AML-193 (cell line): ENCODE results near the gene SH3PXD2A.
"Not testable (repeated sequence)": the region's sequence is repeated elsewhere in the genome, so short reads cannot be mapped to it uniquely, and the experiment has no call there.

Experiments used
- DNase-seq, 2 experiments: peaks; one replicate each; lab custom pipeline; 2025; lab: John Stamatoyannopoulos, UW

The SH3PXD2A gene

DNA sequence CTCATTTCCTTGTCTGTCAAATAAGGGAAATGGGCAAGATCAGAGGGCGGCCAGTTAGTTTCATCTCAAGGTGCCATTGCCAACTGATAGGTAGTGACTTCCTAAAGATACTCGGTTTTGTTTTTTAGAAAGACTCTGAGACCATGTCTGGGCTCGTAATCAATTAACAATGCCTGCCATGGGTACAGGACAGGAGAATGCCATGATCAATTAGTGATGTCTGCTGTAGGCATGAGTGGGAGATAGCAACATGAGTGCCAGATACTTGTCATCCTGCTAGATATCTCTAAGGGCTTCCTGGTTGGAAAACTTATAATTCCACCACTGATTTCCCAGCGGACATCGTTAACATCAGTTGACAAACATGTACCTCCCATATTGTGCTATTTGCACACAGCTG, 64.8 kb downstream of the SH3PXD2A start:
- DNase-seq: no peak

DNA sequence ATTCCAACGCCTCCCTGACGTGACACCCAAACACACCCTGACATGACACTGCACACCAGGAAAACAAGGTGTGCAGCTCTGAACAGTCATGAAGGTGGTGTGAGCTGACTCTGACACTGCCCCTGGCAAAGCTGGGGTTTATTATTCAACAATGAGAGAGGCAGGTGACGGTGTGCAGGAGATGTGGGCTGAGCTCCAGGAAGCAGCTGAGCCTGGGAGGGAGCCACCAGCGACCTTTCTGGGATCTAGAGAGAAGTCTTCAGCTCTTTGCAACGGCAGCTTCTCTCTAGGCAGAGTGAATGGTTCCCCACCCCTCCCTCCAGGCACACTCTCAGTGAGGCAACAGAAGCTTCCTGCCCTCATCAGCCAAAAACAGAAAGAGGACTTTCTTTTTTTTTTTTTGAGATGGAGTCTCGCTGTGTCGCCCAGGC, 65.6 kb downstream of the SH3PXD2A start:
- peak; percentile 51 to 64 for DNase-seq

GRCh38 chr10:103789161-103789560, 66.2 kb downstream of the SH3PXD2A start:
- no peak for DNase-seq

DNA sequence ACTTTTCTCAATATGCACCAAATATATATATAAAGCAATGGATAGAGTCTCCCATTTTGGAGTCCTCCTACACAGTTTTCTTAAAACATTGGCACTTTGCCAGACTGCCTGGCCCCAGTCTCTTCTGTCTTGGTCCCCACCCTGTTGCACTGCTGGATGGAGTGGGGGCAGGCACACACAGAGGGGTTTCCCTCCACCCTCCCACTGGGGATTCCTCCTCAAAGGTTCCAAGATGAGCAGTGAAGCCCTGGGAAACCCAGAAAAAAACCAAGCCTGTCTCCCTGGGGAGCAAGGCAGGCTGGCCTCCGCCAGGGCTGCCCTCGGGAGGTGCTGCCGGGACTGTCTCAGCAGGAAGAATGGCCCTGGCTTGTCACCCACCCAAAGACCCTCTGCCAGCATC, 68.0 kb downstream of the SH3PXD2A start:
- DNase-seq: no peak

GRCh38 chr10:103786020-103786419, 69.4 kb downstream of the SH3PXD2A start:
- DNase-seq: no peak

DNA sequence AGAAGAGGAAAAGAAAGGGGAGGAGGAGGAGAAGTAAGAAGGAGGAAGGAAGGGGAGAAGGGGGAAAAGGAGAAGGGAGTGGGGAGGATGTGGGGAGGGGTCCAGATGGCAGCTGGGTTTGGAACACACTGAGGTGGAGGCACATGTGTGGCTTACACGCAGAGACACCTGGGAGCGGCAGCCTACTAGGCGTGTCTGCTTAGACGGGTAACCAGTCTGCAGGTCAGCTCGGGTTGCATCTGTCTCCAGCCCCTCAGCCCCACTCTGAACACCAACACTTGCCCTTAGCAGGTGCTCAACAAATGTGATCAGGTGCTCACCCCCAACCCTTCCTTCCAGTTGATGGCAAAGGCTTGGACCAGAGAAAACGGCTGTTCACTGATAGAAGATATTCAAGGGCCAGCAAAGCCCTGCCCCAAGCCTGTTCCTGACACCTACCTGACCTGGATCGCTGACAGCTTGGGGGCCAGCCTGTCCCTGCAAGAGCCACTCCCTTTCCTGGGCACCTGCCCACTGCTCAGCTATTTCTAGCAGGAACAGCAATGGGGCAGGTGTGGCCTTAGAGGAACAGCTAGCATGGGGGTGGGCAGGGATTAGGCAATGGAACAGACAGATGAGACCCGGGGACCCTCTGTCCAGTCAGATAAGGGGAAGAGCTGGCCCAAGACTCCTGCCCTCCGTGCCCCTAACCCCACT, 70.5 kb downstream of the SH3PXD2A start:
- no peak for DNase-seq

DNA sequence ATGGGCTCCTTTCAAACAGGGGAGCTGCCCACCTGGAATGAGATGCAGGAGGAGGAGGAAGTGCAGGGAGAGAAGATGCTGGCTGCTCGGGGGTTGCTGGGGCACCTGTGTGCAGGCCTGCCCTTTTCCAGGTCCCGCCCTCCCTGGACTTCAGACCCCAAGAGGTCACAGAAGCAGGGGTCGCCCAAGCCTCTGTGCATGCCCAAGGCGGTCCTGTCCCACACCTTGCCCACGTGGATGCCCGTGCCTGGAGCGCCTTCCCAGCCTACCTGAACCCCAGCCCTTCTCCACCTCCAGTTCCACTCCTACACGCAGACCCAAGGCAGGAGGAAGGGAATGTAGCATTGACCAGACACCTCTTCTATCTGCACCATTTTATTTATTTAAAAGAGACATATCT, 71.3 kb downstream of the SH3PXD2A start:
- DNase-seq: no peak

GRCh38 chr10:103783681-103784080, 71.7 kb downstream of the SH3PXD2A start:
- DNase-seq: no peak

- peak; percentile 5 to 43 for DNase-seq
Observed at GRCh38 chr10:103781329-103782061, 73.9 kb downstream of the SH3PXD2A start.

DNA sequence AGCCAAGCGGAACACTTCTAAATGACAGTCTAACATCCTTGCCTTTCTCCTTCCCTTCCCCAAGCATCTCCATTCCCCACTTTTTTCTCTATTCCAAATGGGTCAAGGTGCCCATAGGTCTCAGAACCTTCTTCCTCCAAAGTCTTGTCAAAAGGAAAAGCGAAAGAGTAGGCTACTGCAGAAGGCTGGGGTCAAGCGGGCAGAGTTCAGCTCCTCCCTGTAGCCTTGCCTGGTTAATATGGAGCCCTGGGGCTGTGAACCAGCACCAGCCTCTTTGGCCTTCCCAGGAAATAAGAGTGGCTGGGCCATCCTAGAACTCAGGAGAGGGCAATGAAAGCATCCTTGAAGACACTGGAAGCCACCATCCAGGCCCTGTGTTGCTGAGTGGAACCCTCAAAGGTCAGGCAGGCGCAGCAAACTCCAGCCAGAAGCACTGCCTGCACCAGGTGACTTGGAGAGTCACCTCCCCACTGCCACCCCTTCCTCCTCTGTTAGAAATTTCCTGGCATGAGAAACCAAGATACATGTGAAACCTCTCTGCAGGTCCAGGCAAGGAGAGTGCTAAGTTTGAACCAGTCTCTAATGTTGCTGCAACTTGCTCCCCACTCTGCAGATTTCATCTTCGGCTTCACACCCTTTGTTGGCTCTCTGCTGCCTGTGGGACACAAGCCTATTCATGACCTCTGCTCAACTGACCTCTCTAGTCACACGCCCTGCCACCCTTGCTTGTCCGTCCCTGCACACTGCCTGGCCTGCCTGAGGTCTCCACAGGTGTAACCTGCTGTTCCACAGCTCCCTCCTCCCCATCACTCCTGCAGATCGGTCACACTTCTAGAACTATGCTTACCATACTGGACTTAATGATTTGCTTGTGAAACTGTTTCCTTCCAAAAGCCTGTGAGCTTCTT, 74.9 kb downstream of the SH3PXD2A start:
- no peak for DNase-seq

GRCh38 chr10:103778358-103779139, 76.8 kb downstream of the SH3PXD2A start:
- no peak for DNase-seq

DNA sequence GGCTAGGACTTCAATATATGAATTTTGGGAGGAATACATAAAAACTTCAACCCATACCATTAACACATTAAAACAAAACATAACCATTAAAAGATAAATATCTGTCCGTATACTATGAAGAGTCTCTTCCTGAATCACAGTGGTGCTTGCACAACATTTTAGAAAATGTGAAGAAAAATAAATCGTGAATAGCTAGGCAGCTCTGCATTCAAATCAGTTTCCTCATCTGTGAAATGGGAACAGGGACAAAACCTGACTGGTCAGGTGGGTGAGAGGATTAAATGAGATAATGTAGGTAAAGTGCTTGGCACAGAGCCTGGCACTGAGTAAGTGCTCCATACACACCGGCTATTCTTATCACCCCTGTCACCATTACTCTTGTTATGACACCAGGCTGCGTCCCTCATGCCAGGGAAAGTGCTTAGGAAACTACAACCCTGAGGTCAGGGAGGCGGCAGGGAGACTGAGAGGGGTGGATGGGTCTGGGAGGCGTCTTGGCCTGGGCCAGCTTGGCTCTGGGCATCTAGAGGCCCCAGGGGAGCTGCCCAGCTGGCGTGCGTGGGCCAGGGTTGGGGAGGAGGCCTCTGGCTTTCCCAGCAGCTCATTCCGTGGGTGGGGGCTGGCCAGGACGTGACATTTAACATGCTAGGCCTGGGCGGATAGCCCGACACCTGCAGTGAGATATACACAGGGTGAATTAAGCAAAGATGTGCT, 78.3 kb downstream of the SH3PXD2A start:
- no peak for DNase-seq

DNA sequence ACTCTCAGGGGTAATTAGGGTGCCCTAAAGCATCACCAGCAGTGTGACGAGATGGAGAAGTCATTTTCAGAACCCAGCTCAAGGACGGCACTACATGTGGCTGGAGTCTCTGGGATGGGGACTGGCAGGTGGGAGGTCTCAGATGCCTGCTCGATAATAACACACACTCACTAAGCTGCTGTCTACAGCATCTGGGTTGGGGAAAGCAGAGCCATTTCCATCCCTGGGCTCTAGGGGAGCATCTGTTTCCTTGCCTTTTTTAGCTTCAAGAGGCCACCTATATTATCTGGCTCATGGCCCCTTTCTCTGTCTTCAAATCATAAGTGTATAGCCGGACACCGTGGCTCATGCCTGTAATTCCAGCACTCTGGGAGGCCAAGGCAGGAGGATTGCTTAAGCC, 79.6 kb downstream of the SH3PXD2A start:
- no peak for DNase-seq

- not testable (repeated sequence) for DNase-seq
Observed at GRCh38 chr10:103772846-103773245, 82.5 kb downstream of the SH3PXD2A start.

DNA sequence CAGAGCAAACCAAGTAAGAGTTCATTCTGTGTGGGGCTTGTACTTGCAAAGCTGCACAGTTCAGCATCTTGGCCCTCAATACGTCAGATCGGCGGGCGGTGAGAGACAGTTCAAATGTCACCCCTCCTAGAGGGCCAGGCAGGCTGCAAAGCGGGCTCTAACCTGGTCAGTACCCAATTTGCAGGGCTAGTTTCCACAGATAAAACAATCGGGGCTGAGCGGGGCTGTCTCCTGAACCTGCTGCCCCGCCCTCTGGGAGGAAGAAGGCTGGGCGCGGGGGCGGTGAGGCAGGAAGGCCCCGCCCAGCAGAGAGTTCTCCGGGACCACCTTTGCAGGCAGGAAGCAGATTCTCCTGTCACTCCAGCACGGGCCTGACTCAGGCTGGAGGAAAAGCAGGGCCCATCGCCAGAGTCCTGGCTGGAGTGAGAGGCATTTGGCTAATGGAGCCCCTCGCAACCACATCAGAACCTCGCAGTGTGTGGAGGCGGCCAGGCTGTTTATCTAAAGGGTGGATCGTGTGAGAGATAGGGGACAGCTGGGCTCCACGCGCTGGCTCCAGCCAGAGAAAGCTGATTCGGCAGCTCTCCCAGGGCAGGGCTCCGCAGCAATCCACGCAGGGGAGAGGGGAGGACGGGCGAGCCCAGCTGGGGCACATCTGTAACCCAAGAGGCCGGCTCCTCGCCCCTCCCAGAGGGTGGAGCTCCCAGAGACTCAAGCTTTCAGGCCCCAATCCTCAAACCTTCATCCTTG, 83.1 kb downstream of the SH3PXD2A start:
- no peak for DNase-seq

- DNase-seq: no peak
Observed at GRCh38 chr10:103770139-103770538, 85.2 kb downstream of the SH3PXD2A start.

GRCh38 chr10:103769176-103769575, 86.2 kb downstream of the SH3PXD2A start:
- no peak for DNase-seq

DNA sequence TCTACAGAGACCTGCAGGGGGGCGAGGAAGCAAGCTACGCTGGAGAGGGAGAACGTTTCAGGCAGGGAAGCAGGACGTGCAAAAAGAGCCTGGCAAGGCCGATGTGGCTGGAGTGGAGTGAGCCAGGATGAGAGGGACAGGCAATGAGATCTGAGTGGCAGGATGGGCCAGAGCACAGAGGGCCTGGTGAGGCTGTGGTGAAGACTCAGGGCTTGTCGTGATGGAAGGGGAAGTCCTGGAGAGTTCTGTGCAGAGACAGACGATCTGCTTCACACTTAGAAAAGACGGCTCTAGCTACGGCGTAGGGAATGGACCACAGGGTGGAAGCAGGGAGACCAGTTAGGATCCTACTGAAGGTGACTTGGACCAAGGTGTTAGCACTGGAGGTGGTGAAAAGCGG, 87.0 kb downstream of the SH3PXD2A start:
- DNase-seq: no peak

DNA sequence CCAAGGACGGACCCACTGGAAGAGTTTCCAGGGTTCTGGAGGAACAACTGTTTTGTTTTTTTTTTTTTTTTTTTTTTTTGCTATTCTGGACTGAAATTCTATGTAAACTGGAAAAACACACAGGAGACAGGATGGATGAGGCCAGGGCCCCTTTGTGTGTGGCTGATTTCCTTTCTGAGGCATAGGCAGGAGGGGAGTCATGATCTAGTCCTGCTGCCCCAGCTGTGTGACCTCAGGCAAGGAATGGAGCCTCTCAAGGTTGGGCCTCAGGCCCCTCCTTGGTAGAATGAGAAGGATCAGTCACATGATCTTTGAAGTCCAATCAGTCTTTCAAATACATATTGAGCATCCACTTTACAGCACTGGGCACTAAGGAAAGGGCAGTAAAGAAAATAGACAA, 87.6 kb downstream of the SH3PXD2A start:
- no peak for DNase-seq

DNA sequence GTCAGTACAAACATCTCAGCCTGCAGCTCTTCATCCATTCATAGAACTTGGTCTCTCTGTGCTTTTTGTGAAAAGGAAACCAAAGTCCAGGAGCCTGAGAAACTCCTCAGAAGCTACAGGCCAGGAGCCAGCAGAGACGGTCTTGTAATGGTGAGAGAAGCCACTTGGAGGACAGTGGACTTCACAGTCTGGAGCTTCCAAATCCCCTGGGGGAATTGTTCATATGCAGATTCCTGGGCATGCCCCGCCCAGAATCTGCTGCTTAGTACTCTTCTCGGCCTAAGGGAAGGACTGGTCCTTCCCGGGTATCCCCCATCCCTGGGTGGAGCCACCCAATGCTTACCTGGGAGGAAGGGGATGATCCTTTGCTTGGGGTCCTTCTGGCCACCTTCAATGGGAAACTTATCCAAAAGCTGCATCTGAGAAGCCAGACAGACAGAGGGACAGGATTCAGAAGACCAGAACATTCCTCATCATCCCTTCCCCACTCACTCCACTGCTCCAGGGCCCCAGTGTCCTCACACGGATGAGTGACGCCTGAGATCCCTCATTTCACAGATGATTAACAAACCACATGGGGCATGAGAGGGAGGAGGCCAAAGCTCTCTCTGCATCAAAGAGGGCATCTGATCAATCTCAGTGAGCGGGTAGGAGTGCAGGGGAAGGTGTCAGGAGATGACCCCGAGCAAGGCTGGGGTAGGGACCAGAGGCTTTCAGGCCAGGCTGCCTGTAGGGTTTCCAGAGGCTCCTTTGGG, 88.4 kb downstream of the SH3PXD2A start:
- DNase-seq: no peak
